T-cell (primary cell): ENCODE results near the gene AK8. TPM values are rescaled to one million over a fixed set of nuclear protein-coding genes. Genes with fewer than 3 reads are reported as not detected.

Experiments
- ATAC-seq, 4 experiments: fragments of 200-7000 bp in 3 of 4; fragments of 150-1000 bp in 1 of 4; cut with Tn5 transposase; replicated peaks in 1 of 4; 1 replicate in 3 of 4; 2 replicates in 1 of 4; pipeline ENCODE4 v1.10.0; 2021; ENCODE audit warnings: moderate library complexity in 3 of 4, mild to moderate bottlenecking in 2 of 4, moderate number of reproducible peaks in 1 of 4
- CTCF ChIA-PET, 2 donors: fragments of 300-600 bp; sonication (Branson Sonifier 250); formaldehyde crosslinking; loops; one replicate each; lab custom pipeline; 2022; ENCODE audit warnings: antibody characterized with exemption in 2 of 2; lab: Charles Lee
- POLR2A ChIA-PET, 2 donors: fragments of 300-600 bp; sonication (Branson Sonifier 250); formaldehyde crosslinking; loops; one replicate each; lab custom pipeline; 2022; ENCODE audit warnings: antibody characterized with exemption in 2 of 2; lab: Charles Lee
- DNase-seq, 35 experiments: peaks; one replicate each; pipeline versions ENCODE4 v3.0.0 to v3.0.0-alpha.2; 2013 to 2023
- H3K27ac ChIP-seq: one replicate; pipeline ENCODE4 v1.5.1; 2013; ENCODE audit warnings: low read length
- H3K27me3 ChIP-seq, 2 experiments: replicated peaks in 1 of 2; 1 replicate in 1 of 2; 2 replicates in 1 of 2; pipeline versions ENCODE4 v1.6.1 to v1.7.0; 2013; ENCODE audit warnings: low read length in 1 of 2, mixed read lengths in 1 of 2; ENCODE audit not compliant: control insufficient read depth in 2 of 2, insufficient read depth in 2 of 2; ENCODE audit errors: extremely low read depth in 1 of 2
- H3K36me3 ChIP-seq, 2 donors: 1 replicate in 1 of 2; 2 replicates in 1 of 2; pipeline versions ENCODE4 v1.6.1 to v1.7.0; 2013; ENCODE audit warnings: low read length in 1 of 2; ENCODE audit not compliant: control insufficient read depth in 2 of 2, insufficient read depth in 1 of 2; ENCODE audit errors: extremely low read depth in 1 of 2
- H3K4me1 ChIP-seq, 2 experiments: 1 replicate in 1 of 2; 2 replicates in 1 of 2; pipeline versions ENCODE4 v1.6.1 to v1.7.0; 2013; ENCODE audit warnings: low read length in 2 of 2, mixed read lengths in 1 of 2; ENCODE audit not compliant: insufficient read depth in 2 of 2, control insufficient read depth in 1 of 2; ENCODE audit errors: extremely low read depth in 1 of 2
- H3K4me3 ChIP-seq, 2 donors: 1 replicate in 1 of 2; 2 replicates in 1 of 2; pipeline versions ENCODE4 v1.5.1 to v1.7.0; 2013; ENCODE audit warnings: mild to moderate bottlenecking in 2 of 2, low read length in 1 of 2, moderate library complexity in 1 of 2; ENCODE audit not compliant: control insufficient read depth in 1 of 2; ENCODE audit errors: extremely low read depth in 1 of 2
- H3K9me3 ChIP-seq: 2 replicates; pipeline ENCODE4 v1.7.0; 2013
- H3K27ac Mint-ChIP-seq, 2 donors: one replicate each; pipeline ENCODE4 v1.8.0; 2020 to 2021; ENCODE audit warnings: mild to moderate bottlenecking in 2 of 2, mixed read lengths in 2 of 2
- H3K27me3 Mint-ChIP-seq, 2 donors: one replicate each; pipeline ENCODE4 v1.8.0; 2021 to 2022; ENCODE audit warnings: mixed read lengths in 2 of 2
- H3K36me3 Mint-ChIP-seq: one replicate; pipeline ENCODE4 v1.8.0; 2021; ENCODE audit warnings: mixed read lengths
- H3K4me1 Mint-ChIP-seq, 3 donors: one replicate each; pipeline ENCODE4 v1.8.0; 2020 to 2022; ENCODE audit warnings: mixed read lengths in 3 of 3, mild to moderate bottlenecking in 1 of 3
- H3K4me3 Mint-ChIP-seq, 3 donors: one replicate each; pipeline ENCODE4 v1.8.0; 2020 to 2022; ENCODE audit warnings: mild to moderate bottlenecking in 3 of 3, mixed read lengths in 3 of 3, moderate library complexity in 3 of 3
- H3K9me3 Mint-ChIP-seq, 3 donors: one replicate each; pipeline ENCODE4 v1.8.0; 2020 to 2022; ENCODE audit warnings: mixed read lengths in 3 of 3
- WGBS: methylation state at CpG from one replicate; pipeline ENCODE4 v1.1.5; 2013; ENCODE audit warnings: missing lambda C conversion rate; ENCODE audit not compliant: insufficient coverage; 5-methylcytosine and 5-hydroxymethylcytosine counted together
- total RNA-seq, 35 experiments: library from RNA in 6 of 35; stranded (reverse) in 6 of 35; fragments of 120-200 nt in 1 of 35; gene quantifications; one replicate each; pipeline versions ENCODE4 v1.2.1 to v1.2.4 and lab custom pipeline; 2013 to 2026

Gene AK8
- total RNA-seq, 5 donors from 2014 or later (not counting 1 experiment from before 2014, with no cell fraction given), result not detected

DNA sequence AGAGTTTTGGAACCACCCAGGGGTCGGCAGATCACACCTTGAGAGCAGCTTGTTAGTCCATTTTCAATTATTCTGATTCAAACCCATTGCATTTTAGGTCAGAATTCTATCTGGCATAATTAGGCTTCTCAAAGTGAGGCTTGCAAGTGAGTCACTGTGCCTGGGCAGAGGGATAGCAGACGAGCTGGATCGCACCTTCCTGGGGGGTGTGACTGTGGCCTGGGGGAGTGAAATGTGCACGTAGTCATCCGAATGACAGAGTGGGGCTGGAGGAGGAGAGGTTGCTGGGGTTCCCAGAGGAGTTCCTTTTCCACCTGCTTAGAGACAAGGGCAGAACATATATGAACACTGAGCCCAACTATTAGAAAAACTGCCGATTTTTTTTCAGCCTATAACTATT lies 32.3 kb upstream of the AK8 start:
- Histone ChIP-seq H3K4me3 (no peak overlapping the region), H3K4me1 (peaks cover 2 to 9% of the 10 kb centered on the region in 2 experiments), H3K27me3 (no peaks in the 10 kb centered on the region), H3K9me3 (no peaks in the 10 kb centered on the region), H3K27ac (no peak overlapping the region), H3K36me3 (peaks cover 6 to 32% of the 10 kb centered on the region in 2 donors)
- CTCF ChIA-PET, result interaction anchor here in 1 of 2 donors (0.6 kb wide), 1 partner anchor 32 kb away, joined by 3 read pairs; no protein-coding TSS in a partner anchor
- H3K9me3 Mint-ChIP-seq, result no peaks in the 10 kb centered on the region
- WGBS, result 94% methylated on average over 3 of the region's 6 CpGs
- ATAC-seq, result no peak
- no peak for DNase-seq
- POLR2A ChIA-PET, result no interaction called here
- H3K27ac Mint-ChIP-seq, result no peak overlapping the region
- peaks cover 14 to 16% (median 14%) of the 10 kb centered on the region in 3 donors for H3K4me1 Mint-ChIP-seq
- H3K27me3 Mint-ChIP-seq, result no peaks in the 10 kb centered on the region
- peaks cover 38% of the 10 kb centered on the region for H3K36me3 Mint-ChIP-seq
- H3K4me3 Mint-ChIP-seq, result no peak overlapping the region

DNA sequence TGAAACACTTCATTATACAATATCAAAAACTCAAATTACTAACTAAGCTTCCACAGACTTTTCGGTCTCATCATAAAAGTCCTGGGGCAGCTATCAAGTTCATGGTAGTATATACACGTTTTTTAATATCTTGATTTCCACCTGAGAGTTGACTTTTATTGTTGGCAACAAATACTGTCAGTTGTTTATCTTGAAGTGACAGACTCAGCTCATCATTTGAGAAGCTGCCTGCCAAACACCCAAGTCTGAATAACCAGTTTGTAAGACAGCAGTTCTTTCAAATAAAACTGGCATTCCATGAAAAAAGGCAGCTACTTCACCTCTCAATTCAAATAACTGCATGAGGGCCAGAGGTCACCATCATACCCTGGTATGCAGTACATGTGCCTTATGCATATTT lies 31.2 kb upstream of the AK8 start:
- no peak for ATAC-seq
- Mint-ChIP-seq H3K27me3 (no peaks in the 10 kb centered on the region), H3K9me3 (no peaks in the 10 kb centered on the region), H3K4me1 (peaks cover 14 to 16% (median 14%) of the 10 kb centered on the region in 3 donors), H3K36me3 (peaks cover 32% of the 10 kb centered on the region), H3K4me3 (peak overlapping the region in 1 of 3 donors; percentile 25), H3K27ac (peak overlapping the region in 1 of 2 donors; percentile 71)
- ChIA-PET POLR2A (interaction anchor here in 1 of 2 donors (1.0 to 1.1 kb wide), 2 partner anchors 36 to 121 kb away, joined by 3 to 7 read pairs; no protein-coding TSS in a partner anchor), CTCF (interaction anchor here in 1 of 2 donors (0.8 to 1.1 kb wide), 2 partner anchors 8 to 9 kb away, joined by 5 to 7 read pairs; no protein-coding TSS in a partner anchor)
- no peaks in the 10 kb centered on the region for H3K27me3 ChIP-seq
- DNase-seq, result no peak
- H3K27ac ChIP-seq, result no peak overlapping the region
- peaks cover 7 to 31% of the 10 kb centered on the region in 2 donors for H3K36me3 ChIP-seq
- H3K9me3 ChIP-seq, result no peaks in the 10 kb centered on the region
- H3K4me3 ChIP-seq, result no peak overlapping the region
- whole genome bisulfite sequencing, result no CpG with 5 or more reads among the region's 2 CpGs
- peaks cover 2 to 9% of the 10 kb centered on the region in 2 experiments for H3K4me1 ChIP-seq

DNA sequence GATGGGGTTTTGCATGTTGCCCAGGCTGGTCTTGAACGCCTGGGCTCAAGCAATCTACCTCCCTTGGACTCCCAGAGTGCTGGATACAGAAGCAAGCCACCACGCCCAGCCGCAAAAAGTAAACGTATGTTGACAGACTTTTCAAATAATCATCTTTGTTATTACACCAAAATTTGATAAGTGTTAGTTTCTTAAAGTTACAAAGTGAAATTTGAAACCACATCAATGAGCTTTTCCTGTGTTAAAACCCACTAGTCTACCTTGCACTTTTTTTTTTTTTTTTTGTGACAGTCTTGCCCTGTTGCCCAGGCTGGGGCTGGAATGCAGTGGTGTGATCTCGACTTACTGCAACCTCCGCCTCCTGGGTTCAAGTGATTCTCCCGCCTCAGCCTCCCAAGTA lies 30.6 kb upstream of the AK8 start:
- H3K4me1 ChIP-seq, result peaks cover 2 to 9% of the 10 kb centered on the region in 2 experiments
- H3K27ac ChIP-seq, result no peak overlapping the region
- Mint-ChIP-seq H3K36me3 (peaks cover 37% of the 10 kb centered on the region), H3K4me1 (peaks cover 14 to 16% (median 14%) of the 10 kb centered on the region in 3 donors), H3K9me3 (no peaks in the 10 kb centered on the region), H3K27ac (peak overlapping the region; percentile 61 to 71), H3K4me3 (peak overlapping the region in 2 of 3 donors; percentile 4 to 25), H3K27me3 (no peaks in the 10 kb centered on the region)
- no peaks in the 10 kb centered on the region for H3K27me3 ChIP-seq
- H3K9me3 ChIP-seq, result no peaks in the 10 kb centered on the region
- no CpG with 5 or more reads among the region's 7 CpGs for WGBS
- ATAC-seq (peak in 3 of 4 experiments; percentile 57 to 74 (median 64)), DNase-seq (peak in 23 of 35 experiments; percentile 2 to 69 (median 24))
- POLR2A ChIA-PET, result interaction anchor here in 1 of 2 donors (0.7 to 1.1 kb wide), 3 partner anchors 29 to 122 kb away, joined by 3 to 7 read pairs (median 5); no protein-coding TSS in a partner anchor
- H3K36me3 ChIP-seq, result peaks cover 7 to 37% of the 10 kb centered on the region in 2 donors
- no peak overlapping the region for H3K4me3 ChIP-seq
- CTCF ChIA-PET, result interaction anchor here in 1 of 2 donors (0.7 to 1.1 kb wide), 4 partner anchors 9 to 109 kb away, joined by 3 to 8 read pairs (median 6); partner anchors contain the start of gene SPACA9

DNA sequence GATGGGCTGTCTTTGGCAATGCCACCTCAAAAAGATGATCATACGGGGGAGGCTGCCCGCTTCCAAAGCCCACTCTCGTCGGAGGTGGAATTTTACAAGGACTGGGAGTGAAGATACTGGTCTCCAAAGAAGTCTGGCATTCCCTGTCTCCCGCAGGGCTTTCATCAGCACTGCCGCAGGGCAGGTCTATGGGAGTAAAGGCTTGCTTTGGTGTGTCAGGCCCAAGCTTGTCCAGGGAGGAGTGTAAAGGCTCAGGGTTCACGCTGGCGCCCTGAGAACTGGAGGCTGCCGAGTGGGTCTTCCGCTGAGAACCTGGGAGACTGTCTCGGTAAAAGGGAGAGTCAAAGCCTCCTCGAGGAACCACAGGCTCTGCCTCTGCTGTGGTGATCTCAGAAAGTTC lies 27.6 kb upstream of the AK8 start:
- no peaks in the 10 kb centered on the region for H3K9me3 ChIP-seq
- peaks cover 3 to 48% of the 10 kb centered on the region in 2 donors for H3K36me3 ChIP-seq
- H3K27me3 Mint-ChIP-seq, result no peaks in the 10 kb centered on the region
- no peaks in the 10 kb centered on the region for H3K9me3 Mint-ChIP-seq
- no peak overlapping the region for H3K27ac ChIP-seq
- 95% methylated on average over 11 of the region's 12 CpGs for WGBS
- ChIA-PET POLR2A (no interaction called here), CTCF (interaction anchor here (0.6 kb wide), 2 partner anchors 27 to 52 kb away, joined by 3 to 4 read pairs; partner anchors contain the start of gene SPACA9 (in 1 of the 2))
- no peaks in the 10 kb centered on the region for H3K27me3 ChIP-seq
- H3K27ac Mint-ChIP-seq, result no peak overlapping the region
- H3K4me3 ChIP-seq, result no peak overlapping the region
- peaks cover 37% of the 10 kb centered on the region for H3K36me3 Mint-ChIP-seq
- peaks cover 14 to 22% (median 21%) of the 10 kb centered on the region in 3 donors for H3K4me1 Mint-ChIP-seq
- H3K4me1 ChIP-seq, result peaks cover 2 to 9% of the 10 kb centered on the region in 2 experiments
- no peak overlapping the region for H3K4me3 Mint-ChIP-seq
- no peak for ATAC-seq
- no peak for DNase-seq

DNA sequence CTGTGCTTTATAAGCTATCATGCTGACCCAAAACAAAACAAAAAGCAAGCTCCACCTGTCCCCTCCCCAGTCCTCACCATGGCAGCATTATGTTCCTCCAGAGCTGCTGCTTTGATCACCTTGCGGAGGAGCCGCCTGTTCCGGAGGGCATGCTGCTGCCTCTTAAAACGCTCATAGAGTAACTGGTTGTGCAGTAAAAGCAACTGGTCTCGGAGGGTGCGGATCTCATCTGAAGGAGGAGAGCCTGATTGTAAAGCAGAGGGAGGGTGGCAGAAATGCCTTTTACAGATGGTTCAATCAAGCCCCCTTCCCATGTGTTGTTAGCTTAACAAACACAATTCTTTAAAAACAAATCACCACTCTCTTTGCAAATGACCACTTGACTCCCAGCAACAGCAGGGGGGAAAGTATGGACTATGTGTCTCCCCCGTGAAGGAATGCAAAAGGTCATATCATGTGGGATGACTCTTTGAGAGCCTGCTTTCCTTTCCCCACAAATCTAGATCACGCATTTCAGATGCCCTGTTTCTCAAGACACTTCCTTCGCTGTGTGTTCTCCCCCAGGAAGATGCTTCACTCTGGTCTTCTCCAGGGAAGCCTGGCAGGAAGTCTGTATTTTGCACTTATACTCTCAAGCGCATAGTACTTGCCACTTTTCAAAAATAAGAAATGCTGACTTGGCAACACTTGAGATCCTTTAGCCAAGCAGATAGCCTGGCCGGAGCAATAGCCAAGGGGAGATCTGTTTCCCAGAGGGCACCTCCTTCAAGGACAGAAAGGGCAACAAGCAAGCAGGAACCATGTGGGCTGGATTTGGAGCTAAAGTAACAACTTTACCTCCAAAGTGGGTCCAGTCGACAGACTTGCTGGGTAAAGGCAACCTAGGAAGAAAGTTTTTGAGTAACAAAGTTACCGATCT lies 25.7 kb upstream of the AK8 start:
- POLR2A ChIA-PET, result no interaction called here
- H3K36me3 Mint-ChIP-seq, result peaks cover 46% of the 10 kb centered on the region

More for the DNA sequence above, 25.7 kb upstream of the AK8 start:
- WGBS, result 100% methylated on average over 3 of the region's 13 CpGs
- DNase-seq, result no peak
- CTCF ChIA-PET, result interaction anchor here in 1 of 2 donors (0.7 to 2.4 kb wide), 3 partner anchors 40 to 84 kb away, joined by 3 to 14 read pairs (median 5); partner anchors contain the start of gene TSC1
- Histone ChIP-seq H3K27me3 (no peaks in the 10 kb centered on the region), H3K4me3 (no peak overlapping the region), H3K9me3 (no peaks in the 10 kb centered on the region), H3K27ac (no peak overlapping the region), H3K36me3 (peaks cover 4 to 57% of the 10 kb centered on the region in 2 donors), H3K4me1 (peaks cover 0 to 6% of the 10 kb centered on the region in 2 experiments)
- peaks cover 7 to 16% (median 14%) of the 10 kb centered on the region in 3 donors for H3K4me1 Mint-ChIP-seq
- H3K27ac Mint-ChIP-seq, result no peak overlapping the region
- H3K27me3 Mint-ChIP-seq, result no peaks in the 10 kb centered on the region
- H3K4me3 Mint-ChIP-seq, result no peak overlapping the region
- H3K9me3 Mint-ChIP-seq, result no peaks in the 10 kb centered on the region
- no peak for ATAC-seq
